Heart left ventricle (tissue), 13 donors: ENCODE data around the gene TMEM41A.

Experiments used
- POLR2A ChIP-seq, 2 donors: fragments of 450-650 bp; IDR thresholded peaks; one replicate each; pipeline ENCODE4 v1.6.1; 2017; ENCODE audit warnings: antibody characterized with exemption in 2 of 2, mild to moderate bottlenecking in 2 of 2, moderate library complexity in 2 of 2
- TF ChIP-seq, protein P1 (sequence below), 12 donors: fragments of 200-600 bp; sonication (generic) in 4 of 12; IDR thresholded peaks; one replicate each; pipeline versions ENCODE4 v1.5.0 to v1.8.0; 2018 to 2022; ENCODE audit warnings: antibody characterized with exemption in 12 of 12, mild to moderate bottlenecking in 5 of 12
- donor health status: ischemic (EF 13 %, LVEDD 7.1; RV severe dilation, severe dysfunction).
- donor health status: DM: no; HTN: yes; CAD: no.
- donor health status: DM: no; HTN: no; CAD: no.
- donor health status: ischemic (EF 25% LVEDD 6.9; RV normal size, moderate dysfunction).
- donor health status: ischemic (EF 25% LVEDD 5.7; RV mildly dilated, moderate dysfunction).
- donor health status: ischemic (EF 35%, LVEDD 5.7; RV mildly dilated, moderate dysfunction).
- donor health status: nonischemic (EF 11% LVEDD 7.7; RV severe dilation, severe dysfunction).
- donor health status: DM: yes; HTN: yes; CAD: no.
- donor health status: PGD.
- donor health status: ischemic (EF 29% LVEDD 5.4; RV normal size, mild dysfunction).
- donor health status: nonischemic (EF 23%, LVEDD 6.1; RV moderate dilation, normal function).

DNA sequence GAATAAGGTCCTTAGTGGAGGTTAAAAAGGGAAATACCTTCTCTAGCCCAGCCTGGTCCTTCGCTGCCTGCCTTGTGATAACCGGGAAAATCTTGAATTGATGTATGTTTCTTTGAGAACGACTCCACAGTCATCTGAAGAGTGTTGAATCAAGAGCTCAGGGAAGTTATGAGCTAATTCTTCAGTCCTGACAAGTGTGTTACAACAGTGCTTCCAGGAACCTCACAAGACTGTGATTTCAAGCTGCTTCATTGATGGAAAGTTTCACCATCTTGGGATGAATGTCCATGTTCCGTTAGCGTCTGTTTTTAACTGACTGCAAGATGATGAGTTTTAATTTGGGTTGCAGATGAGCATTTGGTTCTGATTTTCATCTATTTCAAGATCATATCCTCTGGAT is 12.4 kb downstream of the TMEM41A start:
- TF ChIP-seq POLR2A (IDR thresholded peaks at IDR 0.05), result no peak
- TF ChIP-seq, protein P1, sequence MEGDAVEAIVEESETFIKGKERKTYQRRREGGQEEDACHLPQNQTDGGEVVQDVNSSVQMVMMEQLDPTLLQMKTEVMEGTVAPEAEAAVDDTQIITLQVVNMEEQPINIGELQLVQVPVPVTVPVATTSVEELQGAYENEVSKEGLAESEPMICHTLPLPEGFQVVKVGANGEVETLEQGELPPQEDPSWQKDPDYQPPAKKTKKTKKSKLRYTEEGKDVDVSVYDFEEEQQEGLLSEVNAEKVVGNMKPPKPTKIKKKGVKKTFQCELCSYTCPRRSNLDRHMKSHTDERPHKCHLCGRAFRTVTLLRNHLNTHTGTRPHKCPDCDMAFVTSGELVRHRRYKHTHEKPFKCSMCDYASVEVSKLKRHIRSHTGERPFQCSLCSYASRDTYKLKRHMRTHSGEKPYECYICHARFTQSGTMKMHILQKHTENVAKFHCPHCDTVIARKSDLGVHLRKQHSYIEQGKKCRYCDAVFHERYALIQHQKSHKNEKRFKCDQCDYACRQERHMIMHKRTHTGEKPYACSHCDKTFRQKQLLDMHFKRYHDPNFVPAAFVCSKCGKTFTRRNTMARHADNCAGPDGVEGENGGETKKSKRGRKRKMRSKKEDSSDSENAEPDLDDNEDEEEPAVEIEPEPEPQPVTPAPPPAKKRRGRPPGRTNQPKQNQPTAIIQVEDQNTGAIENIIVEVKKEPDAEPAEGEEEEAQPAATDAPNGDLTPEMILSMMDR (IDR thresholded peaks at IDR 0.05), result no peak
